T-helper 22 cell (primary cell): Measurements from ENCODE around the gene CLCA2.
"Not testable (repeated sequence)": the region's sequence is repeated elsewhere in the genome, so short reads cannot be mapped to it uniquely, and the experiment has no call there.

ENCODE experiments used
- DNase-seq: peaks from one replicate; pipeline ENCODE4 v3.0.0-alpha.2; 2020; ENCODE audit warnings: low read depth

The CLCA2 gene

GRCh38 chr1:86472152-86472551 is 48.2 kb downstream of the CLCA2 start:
- DNase-seq = no peak

- DNase-seq = no peak
Measured at GRCh38 chr1:86472767-86473166, 48.8 kb downstream of the CLCA2 start.

- no peak for DNase-seq
Measured at GRCh38 chr1:86477256-86477655, 53.3 kb downstream of the CLCA2 start.

- no peak for DNase-seq
Measured at GRCh38 chr1:86477682-86478081, 53.7 kb downstream of the CLCA2 start.

GRCh38 chr1:86478416-86479156 is 54.6 kb downstream of the CLCA2 start:
- DNase-seq = no peak

GRCh38 chr1:86481966-86482365 is 58.0 kb downstream of the CLCA2 start:
- no peak for DNase-seq

GRCh38 chr1:86487131-86487810 is 63.3 kb downstream of the CLCA2 start:
- no peak for DNase-seq

GRCh38 chr1:86487811-86488141 is 63.8 kb downstream of the CLCA2 start:
- no peak for DNase-seq

- DNase-seq = no peak
Measured at GRCh38 chr1:86489242-86489878, 65.4 kb downstream of the CLCA2 start.

GRCh38 chr1:86491171-86491950 is 67.4 kb downstream of the CLCA2 start:
- no peak for DNase-seq

- DNase-seq = no peak
Measured at GRCh38 chr1:86498281-86498680, 74.3 kb downstream of the CLCA2 start.

GRCh38 chr1:86499987-86500593 is 76.1 kb downstream of the CLCA2 start:
- no peak for DNase-seq

- no peak for DNase-seq
Measured at GRCh38 chr1:86500714-86501113, 76.7 kb downstream of the CLCA2 start.

- DNase-seq = not testable (repeated sequence)
Measured at GRCh38 chr1:86502125-86502646, 78.2 kb downstream of the CLCA2 start.

GRCh38 chr1:86502721-86503405 is 78.9 kb downstream of the CLCA2 start:
- DNase-seq = no peak

- DNase-seq = no peak
Measured at GRCh38 chr1:86503406-86504136, 79.6 kb downstream of the CLCA2 start.

- no peak for DNase-seq
Measured at GRCh38 chr1:86504137-86504479, 80.1 kb downstream of the CLCA2 start.

- DNase-seq = no peak
Measured at GRCh38 chr1:86504895-86505563, 81.1 kb downstream of the CLCA2 start.

- DNase-seq = no peak
Measured at GRCh38 chr1:86505564-86505902, 81.6 kb downstream of the CLCA2 start.
